Measurements from ENCODE around the gene CD93. TPM values are rescaled to one million over a fixed set of nuclear protein-coding genes. Genes with fewer than 3 reads are reported as not detected.

The CD93 gene
- total RNA-seq, 6 experiments from 2014 or later: 3.9 to 21.5 (median 9.2) TPM

- intact Hi-C loops (cut with DNase I): no loop called here
- 39% methylated on average over 9 of the region's 9 CpGs for WGBS (ENCODE audit: insufficient coverage, low coverage, low lambda C conversion rate, missing lambda C conversion rate)
- TF ChIP-seq CTCF (IDR thresholded peaks at IDR 0.05) (no peak), POLR2A (IDR thresholded peaks at IDR 0.05) (no peak)
These were observed 20.6 kb downstream of the CD93 start for GRCh38 chr20:23065266-23066201.

GRCh38 chr20:23063581-23063980, 22.5 kb downstream of the CD93 start:
- H3K9me3 ChIP-seq: no peaks in the 10 kb centered on the region
- H3K4me1 ChIP-seq: peaks cover 0 to 3% (median 0%) of the 10 kb centered on the region in 4 donors
- ATAC-seq (no peak), DNase-seq (no peak)
- H3K4me3 ChIP-seq: no peak overlapping the region
- H3K27me3 ChIP-seq: no peaks in the 10 kb centered on the region
- intact Hi-C loops (cut with DNase I): no loop called here
- no peak overlapping the region for H3K27ac ChIP-seq
- no peaks in the 10 kb centered on the region for H3K36me3 ChIP-seq
- TF ChIP-seq POLR2A (IDR thresholded peaks at IDR 0.05): no peak
- TF ChIP-seq CTCF (IDR thresholded peaks at IDR 0.05): no peak
- 16% methylated on average over 2 of the region's 2 CpGs for WGBS (ENCODE audit: insufficient coverage, low coverage, low lambda C conversion rate, missing lambda C conversion rate)

More at GRCh38 chr20:23065266-23066201, 20.6 kb downstream of the CD93 start:
- Histone ChIP-seq H3K27me3 (no peaks in the 10 kb centered on the region), H3K9me3 (no peaks in the 10 kb centered on the region), H3K4me3 (no peak overlapping the region), H3K36me3 (no peaks in the 10 kb centered on the region), H3K27ac (no peak overlapping the region), H3K4me1 (peaks cover 0 to 3% (median 0%) of the 10 kb centered on the region in 4 donors)
- ATAC-seq: no peak
- DNase-seq: no peak

GRCh38 chr20:23063168-23063567, 23.0 kb downstream of the CD93 start:
- no peaks in the 10 kb centered on the region for H3K27me3 ChIP-seq
- H3K4me1 ChIP-seq: peaks cover 0 to 3% (median 0%) of the 10 kb centered on the region in 4 donors
- no peaks in the 10 kb centered on the region for H3K9me3 ChIP-seq
- H3K36me3 ChIP-seq: no peaks in the 10 kb centered on the region
- H3K4me3 ChIP-seq: no peak overlapping the region
- no peak for TF ChIP-seq CTCF (IDR thresholded peaks at IDR 0.05)
- no peak for TF ChIP-seq POLR2A (IDR thresholded peaks at IDR 0.05)
- intact Hi-C loops (cut with DNase I): no loop called here
- DNase-seq (no peak), ATAC-seq (no peak)
- WGBS (ENCODE audit: insufficient coverage, low coverage, low lambda C conversion rate, missing lambda C conversion rate): 44% methylated on average over 3 of the region's 3 CpGs
- no peak overlapping the region for H3K27ac ChIP-seq

GRCh38 chr20:23062632-23063031, 23.5 kb downstream of the CD93 start:
- Histone ChIP-seq H3K27me3 (no peaks in the 10 kb centered on the region), H3K4me3 (no peak overlapping the region), H3K36me3 (no peaks in the 10 kb centered on the region), H3K27ac (no peak overlapping the region), H3K4me1 (peaks cover 0 to 3% (median 0%) of the 10 kb centered on the region in 4 donors), H3K9me3 (no peaks in the 10 kb centered on the region)
- TF ChIP-seq CTCF (IDR thresholded peaks at IDR 0.05): no peak
- TF ChIP-seq POLR2A (IDR thresholded peaks at IDR 0.05): no peak
- ATAC-seq (no peak), DNase-seq (no peak)
- intact Hi-C loops (cut with DNase I): no loop called here
